GM12891 (cell line): ENCODE results near the gene ANKZF1.

ENCODE experiments used
- PAX5 ChIP-seq: IDR thresholded peaks from 2 replicates; pipeline ENCODE4 v1.6.1; 2011; ENCODE audit warnings: low read length, moderate library complexity, mild to moderate bottlenecking; ENCODE audit not compliant: insufficient read depth, severe bottlenecking
- POLR2A ChIP-seq: IDR thresholded peaks from 2 replicates; pipeline ENCODE4 v1.6.1; 2011; ENCODE audit warnings: low read depth, low read length, control low read depth
- POLR2AphosphoS5 ChIP-seq: IDR thresholded peaks from 2 replicates; pipeline ENCODE4 v1.6.1; 2011; ENCODE audit warnings: low read depth, low read length, control low read depth
- POU2F2 ChIP-seq: IDR thresholded peaks from 2 replicates; pipeline ENCODE4 v1.6.1; 2011; ENCODE audit warnings: low read depth, mild to moderate bottlenecking, control low read depth, low read length, moderate library complexity
- SPI1 ChIP-seq: IDR thresholded peaks from 2 replicates; pipeline ENCODE4 v1.6.1; 2011; ENCODE audit warnings: low read depth, low read length, control low read depth
- TAF1 ChIP-seq: IDR thresholded peaks from 2 replicates; pipeline ENCODE4 v1.6.1; 2011; ENCODE audit warnings: low read depth, low read length, control low read depth

DNA sequence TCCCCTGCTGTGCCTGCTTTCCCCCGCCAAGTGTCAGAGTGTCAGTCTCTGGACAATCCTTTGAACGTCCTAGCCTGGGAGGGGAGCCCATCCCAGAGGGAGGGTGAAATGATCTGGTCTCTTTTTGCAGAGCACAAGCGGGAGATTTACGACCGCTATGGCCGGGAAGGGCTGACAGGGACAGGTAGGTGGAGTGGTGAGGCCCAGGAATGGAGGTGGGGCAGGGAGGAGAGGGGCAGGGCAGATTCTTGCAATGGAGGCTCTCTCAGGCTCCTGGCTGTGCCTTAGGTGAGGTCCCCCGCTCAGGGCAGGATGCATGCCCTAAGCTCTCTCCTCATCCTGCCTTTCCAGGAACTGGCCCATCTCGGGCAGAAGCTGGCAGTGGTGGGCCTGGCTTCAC, 52.0 kb downstream of the ANKZF1 start:
- no peak for TF ChIP-seq POLR2A
- TF ChIP-seq POLR2AphosphoS5: no peak
- no peak for TF ChIP-seq SPI1
- TF ChIP-seq TAF1: no peak
- TF ChIP-seq PAX5: no peak
- TF ChIP-seq POU2F2: no peak
